Adrenal gland (tissue), 12 donors: ENCODE results near the gene TAF5L. TPM values are rescaled to one million over a fixed set of nuclear protein-coding genes. Genes with fewer than 3 reads are reported as not detected.

Source experiments
- DNase-seq, 7 donors: peaks; one replicate each; pipeline ENCODE4 v3.0.0-alpha.2; 2019 to 2020
- H3K27ac ChIP-seq, 5 donors: fragments of 200-600 bp; sonication (generic) in 4 of 5; 1 replicate in 3 of 5; 2 replicates in 2 of 5; pipeline versions ENCODE4 v1.5.1 to v1.8.0; 2016 to 2020; ENCODE audit warnings: mild to moderate bottlenecking in 1 of 5
- H3K27me3 ChIP-seq: fragments of 200-600 bp; 2 replicates; pipeline ENCODE4 v1.8.0; 2021
- H3K36me3 ChIP-seq, 2 donors: fragments of 200-600 bp; replicated peaks in 1 of 2; 1 replicate in 1 of 2; 2 replicates in 1 of 2; pipeline versions ENCODE4 v1.5.1 to v1.8.0; 2018 to 2022
- H3K4me1 ChIP-seq, 2 donors: fragments of 200-600 bp; replicated peaks in 1 of 2; 1 replicate in 1 of 2; 2 replicates in 1 of 2; pipeline versions ENCODE4 v1.5.1 to v1.8.0; 2018 to 2021
- H3K4me3 ChIP-seq, 4 donors: fragments of 200-600 bp; sonication (generic) in 3 of 4; one replicate each; pipeline ENCODE4 v1.5.1; 2016 to 2018
- H3K9me3 ChIP-seq, 3 donors: fragments of 200-600 bp; sonication (generic) in 1 of 3; replicated peaks in 1 of 3; 1 replicate in 2 of 3; 2 replicates in 1 of 3; pipeline versions ENCODE4 v1.5.1 to v1.8.0; 2016 to 2021
- POLR2A ChIP-seq, 2 donors: fragments of 450-650 bp; IDR thresholded peaks; one replicate each; pipeline ENCODE4 v1.6.1; 2017; ENCODE audit warnings: antibody characterized with exemption in 2 of 2, mild to moderate bottlenecking in 2 of 2, moderate library complexity in 1 of 2
- WGBS, 4 donors: extraction: QIAGEN DNeasy Blood & Tissue Kit in 2 of 4; methylation state at CpG; one replicate each; pipeline versions ENCODE4 v1.1.5 to v1.1.7; 2013 to 2017; 5-methylcytosine and 5-hydroxymethylcytosine counted together
- intact Hi-C, 2 donors: fragments of 100-400 bp; cut with DNase I; formaldehyde crosslinking; loops; one replicate each; pipeline versions ENCODE4 v1.14.1 to v1.15.0; 2022 to 2023
- polyA plus RNA-seq, 3 donors: library from polyadenylated mRNA; stranded (reverse); fragments of 200-250 nt in 2 of 3; fragments of 350-450 nt in 1 of 3; fragmentation: Illumina TruSeq in 1 of 3; extraction: RNeasy Lipid Tissue Mini Kit (QIAGEN cat#74804) in 1 of 3; gene quantifications; one replicate each; pipeline ENCODE4 v1.2.3, GENCODE V29; 2013 to 2014
- total RNA-seq, 9 donors: library from RNA; depleted of rRNA in 4 of 9; stranded (reverse); fragments of >200 nt in 4 of 9; fragments of 120-200 nt in 1 of 9; fragmentation: NEBNext Ultra II Directional in 1 of 9; extraction: Animal tissue kit (Norgen Biotek cat#: 25700) in 1 of 9; gene quantifications; one replicate each; pipeline versions ENCODE4 v1.1.0 to v1.2.4, GENCODE V29; 2013 to 2023
- TF ChIP-seq, protein P1 (sequence below), 6 experiments: fragments of 450-650 bp in 4 of 6; fragments of 200-600 bp in 2 of 6; sonication (generic) in 1 of 6; IDR thresholded peaks; 1 replicate in 5 of 6; 2 replicates in 1 of 6; pipeline versions ENCODE4 v1.5.1 to v1.8.0; 2016 to 2021; ENCODE audit warnings: antibody characterized with exemption in 6 of 6, mild to moderate bottlenecking in 2 of 6, moderate library complexity in 1 of 6
- donor health status: healthy with polysubstance abuse.
- donor health status: Bipolar disorder and iron deficiency.
- donor health status: DM: yes; HTN: yes; CAD: no.
- donor health status: DM: no; HTN: no; CAD: no.
- donor health status: DM: no; HTN: no; CAD: no.
- donor health status: DM: yes; HTN: yes; CAD: no.

TAF5L gene
- total and polyA plus RNA-seq, 12 donors, result 5.4 to 16.0 (median 9.9) TPM

DNA sequence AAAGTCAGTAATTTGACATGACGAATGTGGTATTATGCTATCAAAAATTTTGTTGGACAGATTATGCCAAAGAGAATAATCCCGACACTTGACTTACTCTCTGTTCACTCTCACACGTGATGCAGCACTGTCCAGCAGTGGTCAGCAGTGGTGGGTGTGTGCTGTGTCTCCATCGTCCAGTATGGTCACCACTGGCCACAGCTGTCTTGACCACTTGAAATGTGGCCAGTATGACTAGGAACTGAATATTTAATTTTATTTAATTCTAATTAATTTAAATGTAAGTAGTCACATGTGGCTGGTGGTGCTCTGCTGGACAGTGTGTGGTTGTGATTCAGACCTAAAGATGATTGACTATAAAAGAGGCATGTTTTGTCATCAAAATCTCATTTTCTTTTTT, 24.1 kb upstream of the TAF5L start:
- peaks cover 0 to 56% of the 10 kb centered on the region in 2 donors for H3K36me3 ChIP-seq

DNA sequence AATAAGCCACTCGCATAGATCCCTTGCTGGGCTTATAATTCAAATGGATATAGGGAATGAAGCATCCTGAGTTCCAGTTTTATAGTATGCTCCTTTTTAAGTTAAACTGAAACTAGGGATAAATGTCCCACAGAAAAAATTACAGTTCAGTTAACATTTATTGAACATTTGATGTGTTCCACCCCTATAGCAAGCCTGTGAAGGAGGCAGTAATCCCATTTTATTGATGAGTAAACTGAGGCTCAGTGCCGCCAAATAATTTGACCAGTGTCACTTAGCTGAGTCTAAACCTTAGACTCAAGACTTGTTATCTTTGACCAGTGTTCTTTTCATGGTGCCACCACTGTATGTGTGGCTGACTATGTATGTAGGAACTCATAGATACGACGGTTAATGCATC, 22.5 kb upstream of the TAF5L start:
- no peaks in the 10 kb centered on the region for H3K9me3 ChIP-seq
- DNase-seq, result no peak
- WGBS, 4 donors, result 92 to 96% (median 96%) methylated on average over 4 of the region's 4 CpGs
- intact Hi-C loops, result no loop called here
- H3K4me1 ChIP-seq, result no peaks in the 10 kb centered on the region
- TF ChIP-seq POLR2A (IDR thresholded peaks at IDR 0.05), result no peak
- TF ChIP-seq, protein P1, sequence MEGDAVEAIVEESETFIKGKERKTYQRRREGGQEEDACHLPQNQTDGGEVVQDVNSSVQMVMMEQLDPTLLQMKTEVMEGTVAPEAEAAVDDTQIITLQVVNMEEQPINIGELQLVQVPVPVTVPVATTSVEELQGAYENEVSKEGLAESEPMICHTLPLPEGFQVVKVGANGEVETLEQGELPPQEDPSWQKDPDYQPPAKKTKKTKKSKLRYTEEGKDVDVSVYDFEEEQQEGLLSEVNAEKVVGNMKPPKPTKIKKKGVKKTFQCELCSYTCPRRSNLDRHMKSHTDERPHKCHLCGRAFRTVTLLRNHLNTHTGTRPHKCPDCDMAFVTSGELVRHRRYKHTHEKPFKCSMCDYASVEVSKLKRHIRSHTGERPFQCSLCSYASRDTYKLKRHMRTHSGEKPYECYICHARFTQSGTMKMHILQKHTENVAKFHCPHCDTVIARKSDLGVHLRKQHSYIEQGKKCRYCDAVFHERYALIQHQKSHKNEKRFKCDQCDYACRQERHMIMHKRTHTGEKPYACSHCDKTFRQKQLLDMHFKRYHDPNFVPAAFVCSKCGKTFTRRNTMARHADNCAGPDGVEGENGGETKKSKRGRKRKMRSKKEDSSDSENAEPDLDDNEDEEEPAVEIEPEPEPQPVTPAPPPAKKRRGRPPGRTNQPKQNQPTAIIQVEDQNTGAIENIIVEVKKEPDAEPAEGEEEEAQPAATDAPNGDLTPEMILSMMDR (IDR thresholded peaks at IDR 0.05), result no peak
- peaks cover 0 to 54% of the 10 kb centered on the region in 2 donors for H3K36me3 ChIP-seq
- H3K4me3 ChIP-seq, result no peak overlapping the region
- H3K27me3 ChIP-seq, result no peaks in the 10 kb centered on the region
- H3K27ac ChIP-seq, result no peak overlapping the region

More for the DNA sequence above, 24.1 kb upstream of the TAF5L start:
- H3K27ac ChIP-seq, result no peak overlapping the region
- H3K27me3 ChIP-seq, result no peaks in the 10 kb centered on the region
- no peaks in the 10 kb centered on the region for H3K4me1 ChIP-seq
- no peak for DNase-seq
- 92 to 97% (median 95%) methylated on average over 4 of the region's 4 CpGs for WGBS, 4 donors
- no peaks in the 10 kb centered on the region for H3K9me3 ChIP-seq
- intact Hi-C loops, result no loop called here
- H3K4me3 ChIP-seq, result no peak overlapping the region
- TF ChIP-seq, protein P1 (IDR thresholded peaks at IDR 0.05), result no peak
- TF ChIP-seq POLR2A (IDR thresholded peaks at IDR 0.05), result no peak

DNA sequence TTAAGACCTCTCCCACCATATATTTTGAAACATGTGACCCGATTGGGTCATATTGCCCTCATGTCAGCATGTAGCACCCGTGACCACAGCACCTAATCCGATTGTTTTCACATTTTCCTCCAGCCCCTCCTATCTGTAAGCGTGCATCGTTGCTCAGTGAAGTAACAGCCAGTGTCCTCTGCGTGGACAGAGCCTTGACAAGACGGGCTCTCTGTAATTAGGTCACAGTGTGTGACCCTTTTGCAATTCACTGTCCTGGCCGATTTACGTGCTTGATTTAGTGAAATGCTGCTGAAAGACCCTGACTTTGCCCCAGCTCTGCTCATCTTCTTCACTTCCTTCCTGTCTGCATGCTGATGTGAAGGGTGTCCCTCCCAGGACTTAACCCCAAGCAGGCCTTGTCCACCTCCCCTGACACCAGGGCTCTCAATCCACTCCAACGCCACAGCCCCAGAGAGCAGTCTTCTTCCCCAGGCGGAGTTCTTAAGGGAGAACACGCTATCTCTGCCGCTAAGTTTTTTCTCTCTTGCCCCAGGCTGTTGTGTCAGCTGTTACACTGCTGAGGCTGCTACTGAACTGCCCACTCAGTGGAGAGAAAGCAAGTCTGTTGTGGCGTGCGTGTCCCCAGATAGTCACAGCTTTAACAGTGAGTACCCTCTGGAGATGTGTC, 19.5 kb upstream of the TAF5L start:
- Histone ChIP-seq H3K9me3 (no peaks in the 10 kb centered on the region), H3K27me3 (no peaks in the 10 kb centered on the region), H3K27ac (no peak overlapping the region), H3K36me3 (peaks cover 0 to 45% of the 10 kb centered on the region in 2 donors), H3K4me1 (no peaks in the 10 kb centered on the region), H3K4me3 (no peak overlapping the region)
- intact Hi-C loops, result no loop called here
- TF ChIP-seq, protein P1 (IDR thresholded peaks at IDR 0.05), result no peak
- TF ChIP-seq POLR2A (IDR thresholded peaks at IDR 0.05), result no peak
- WGBS, 4 donors, result 78 to 88% (median 84%) methylated on average over 15 of the region's 15 CpGs
- no peak for DNase-seq

DNA sequence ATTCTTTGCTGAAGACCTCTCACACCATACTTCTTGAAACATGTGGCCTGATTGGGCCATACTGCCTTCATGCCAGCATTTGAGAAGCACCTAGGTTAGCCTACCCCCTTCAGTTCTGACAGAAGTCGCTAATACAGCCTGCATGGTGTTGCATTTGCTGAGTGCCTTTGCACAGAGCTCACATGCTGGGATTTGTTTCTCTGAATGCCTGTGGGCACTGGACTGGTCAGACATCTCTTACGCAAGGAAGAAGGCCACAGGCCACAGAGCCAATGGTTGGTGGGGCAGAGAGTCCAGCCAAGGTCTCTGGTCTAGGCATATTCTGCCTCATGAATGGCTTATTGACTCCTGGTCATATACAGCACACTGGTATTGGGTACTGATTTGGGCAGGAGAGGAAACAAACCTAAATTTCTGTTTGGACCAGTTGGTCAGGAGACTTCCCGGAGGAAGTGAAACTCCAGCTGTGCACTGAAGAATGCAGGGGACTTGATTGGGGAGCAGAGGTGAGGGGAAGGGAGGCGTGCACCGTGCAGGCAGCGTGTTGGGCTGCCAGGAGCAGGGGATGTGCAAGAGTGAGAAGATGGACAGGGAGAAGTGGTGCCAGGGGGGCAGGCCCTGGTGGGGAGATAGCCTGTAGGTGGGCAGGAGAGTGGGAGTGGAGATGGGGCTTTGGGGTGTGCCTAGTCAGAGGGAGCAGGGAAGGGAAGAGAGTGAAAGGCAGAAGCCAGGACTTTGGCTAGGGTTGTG, 18.2 kb upstream of the TAF5L start:
- WGBS, 4 donors, result 83 to 92% (median 90%) methylated on average over 5 to 6 of the region's 6 CpGs

More for the DNA sequence above, 18.2 kb upstream of the TAF5L start:
- no peaks in the 10 kb centered on the region for H3K9me3 ChIP-seq
- TF ChIP-seq, protein P1 (IDR thresholded peaks at IDR 0.05), result no peak
- no peak for TF ChIP-seq POLR2A (IDR thresholded peaks at IDR 0.05)
- no peak overlapping the region for H3K27ac ChIP-seq
- intact Hi-C loops, result no loop called here
- H3K27me3 ChIP-seq, result no peaks in the 10 kb centered on the region
- H3K4me1 ChIP-seq, result no peaks in the 10 kb centered on the region
- peaks cover 0 to 39% of the 10 kb centered on the region in 2 donors for H3K36me3 ChIP-seq
- peak in 1 of 7 donors; percentile 20 for DNase-seq
- no peak overlapping the region for H3K4me3 ChIP-seq
